ENCODE results near the gene CCP110. TPM values are rescaled to one million over a fixed set of nuclear protein-coding genes. Genes with fewer than 3 reads are reported as not detected.

Gene CCP110
- total and polyA plus RNA-seq, 2 of the 13 experiments (the other 11 are each of a cell fraction or from before 2014, with no cell fraction given), result 10.0 to 11.1 TPM

GRCh38 chr16:19521471-19522396, 2.0 kb upstream of the CCP110 start, which contains the start of gene GDE1 (continued):
- TF ChIP-seq GTF2F1 (IDR thresholded peaks at IDR 0.05; ENCODE audit: low read length) (0 out of 2 replicates have a peak, but pooled peaks have one; percentile 50), ZNF414 (CRISPR knock-in tag; IDR thresholded peaks at IDR 0.05) (peak; percentile 60; the same call in 1 of the 2 replicates), HINFP (CRISPR knock-in tag; IDR thresholded peaks at IDR 0.05; ENCODE audit: low read depth) (no peak; the same call in 1 of the 2 replicates), ZNF737 (CRISPR knock-in tag; IDR thresholded peaks at IDR 0.05; ENCODE audit: borderline replicate concordance) (no peak), TAF1 (CRISPR knock-in tag; IDR thresholded peaks at IDR 0.05) (peak; percentile 88), RFX3 (CRISPR knock-in tag; IDR thresholded peaks at IDR 0.05) (peak; percentile 92), GABPA (IDR thresholded peaks at IDR 0.05; ENCODE audit: low read depth, low read length) (no peak), GABPA (CRISPR knock-in tag; IDR thresholded peaks at IDR 0.05; ENCODE audit: low read depth) (peak; percentile 34; the same call in 1 of the 2 replicates), MEIS1 (CRISPR knock-in tag; IDR thresholded peaks at IDR 0.05; ENCODE audit: borderline replicate concordance) (peak; percentile 87), SNAI1 (CRISPR knock-in tag; IDR thresholded peaks at IDR 0.05; ENCODE audit: borderline replicate concordance) (no peak), ZKSCAN5 (CRISPR knock-in tag; IDR thresholded peaks at IDR 0.05) (0 out of 2 replicates have a peak, but pooled peaks have one; percentile 35), PLRG1 (conservative IDR thresholded peaks at IDR 0.05) (no peak), IKZF4 (CRISPR knock-in tag; IDR thresholded peaks at IDR 0.05; ENCODE audit: borderline replicate concordance, low read depth, not compliant biosample characterization) (peak; percentile 35), NFAT5 (CRISPR knock-in tag; IDR thresholded peaks at IDR 0.05) (peak; percentile 88), ARHGAP35 (CRISPR knock-in tag; IDR thresholded peaks at IDR 0.05; ENCODE audit: borderline replicate concordance) (peak; percentile 79), NR1H2 (CRISPR knock-in tag; IDR thresholded peaks at IDR 0.05; ENCODE audit: borderline replicate concordance, low read depth) (peak; percentile 91), EZH2 (conservative IDR thresholded peaks at IDR 0.05; ENCODE audit: low read depth, low read length) (no peak), JUND (CRISPR knock-in tag; IDR thresholded peaks at IDR 0.05) (peak; percentile 49; the same call in 1 of the 2 replicates), ATF1 (CRISPR knock-in tag; IDR thresholded peaks at IDR 0.05) (peak; percentile 52; the same call in 1 of the 2 replicates), ZNF766 (CRISPR knock-in tag; IDR thresholded peaks at IDR 0.05; ENCODE audit: borderline replicate concordance) (0 out of 2 replicates have a peak, but pooled peaks have one; percentile 62), FOXA1 (IDR thresholded peaks at IDR 0.05) (no peak), FOXA1 (CRISPR knock-in tag; IDR thresholded peaks at IDR 0.05) (peak; percentile 27; the same call in 1 of the 2 replicates), PCBP1 (IDR thresholded peaks at IDR 0.05; ENCODE audit: borderline replicate concordance, low read depth, low read length) (no peak)
